ENCODE results near the gene ALK. TPM values are rescaled to one million over a fixed set of nuclear protein-coding genes. Genes with fewer than 3 reads are reported as not detected.
A peak's percentile ranks its signal among the peaks of the same experiment; 100 is the strongest.

Gene ALK
- polyA plus RNA-seq, 1 of the 3 experiments (the other 2 are of a cell fraction), result 0.30 TPM

DNA sequence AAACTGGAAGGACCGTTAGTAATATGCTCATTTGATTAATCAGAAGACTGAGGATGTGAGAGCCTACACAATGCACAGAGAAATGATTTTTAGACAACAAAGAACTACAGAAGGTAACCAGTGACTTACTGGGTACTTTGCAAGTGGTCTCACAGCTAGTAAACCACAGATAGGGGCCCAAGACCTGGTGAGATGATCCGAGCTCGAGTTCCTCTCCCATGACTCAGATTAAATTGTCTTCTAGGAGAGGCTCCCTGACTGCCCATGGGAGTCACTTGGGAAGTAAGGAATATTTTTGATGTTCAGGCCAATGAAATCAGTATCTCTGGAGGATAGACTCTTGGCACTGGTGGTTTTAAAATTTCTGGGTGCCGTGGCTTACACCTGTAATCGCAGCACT is 586.0 kb downstream of the ALK start:
- Histone ChIP-seq H3K79me2 (ENCODE audit: insufficient read depth) (no peaks in the 10 kb centered on the region), H3K4me3 (ENCODE audit: low read depth in 2 of 2, low read length in 1 of 2) (no peak overlapping the region), H3K27me3 (ENCODE audit: insufficient read depth) (no peaks in the 10 kb centered on the region; the same call in 1 of the 2 replicates), H3F3A (replicated peaks; ENCODE audit: insufficient read depth) (no peaks in the 10 kb centered on the region), H3K9me2 (no peaks in the 10 kb centered on the region), H2AFZ (ENCODE audit: low read depth) (no peak overlapping the region), H3K27ac (ENCODE audit: low read depth in 2 of 2, low read length in 1 of 2) (no peak overlapping the region; a peak in 1 of 4 replicates), H3K4me1 (ENCODE audit: control insufficient read depth in 1 of 2, insufficient read depth in 2 of 2, low read depth in 1 of 2, low read length in 1 of 2) (peaks cover 4 to 20% of the 10 kb centered on the region in 2 experiments; a peak in 3 of 4 replicates), H3K9ac (no peak overlapping the region), H3K36me3 (replicated peaks in 1 of 2; ENCODE audit: control insufficient read depth in 1 of 2, insufficient read depth in 2 of 2, low read length in 1 of 2) (no peaks in the 10 kb centered on the region), H3K4me2 (no peak overlapping the region), H3K9me3 (no peaks in the 10 kb centered on the region), H4K20me1 (ENCODE audit: insufficient read depth) (no peaks in the 10 kb centered on the region)
- CTCF ChIA-PET, result interaction anchor here (1.2 to 4.4 kb wide), 3 partner anchors 12 to 27 kb away, joined by 3 to 23 read pairs (median 4); no protein-coding TSS in a partner anchor
- WGBS (ENCODE audit: low lambda C conversion rate), result 63% methylated on average over 5 of the region's 5 CpGs
- DNase-seq, result no peak
- POLR2A ChIA-PET, result no interaction called here
- TF ChIP-seq POLR2AphosphoS5 (IDR thresholded peaks at IDR 0.05; ENCODE audit: low read depth, low read length) (no peak), RCOR1 (IDR thresholded peaks at IDR 0.05; ENCODE audit: low read length) (no peak), GATA2 (CRISPR knock-in tag; IDR thresholded peaks at IDR 0.05) (no peak), YY1 (IDR thresholded peaks at IDR 0.05; ENCODE audit: low read depth) (no peak), EZH2phosphoT487 (IDR thresholded peaks at IDR 0.05; ENCODE audit: borderline replicate concordance, low read depth) (no peak), MEF2A (IDR thresholded peaks at IDR 0.05; ENCODE audit: borderline replicate concordance, low read depth) (no peak), RAD21 (IDR thresholded peaks at IDR 0.05; ENCODE audit: low read length) (no peak), MXI1 (IDR thresholded peaks at IDR 0.05; ENCODE audit: low read depth, low read length) (no peak)
- TF ChIP-seq, protein P1, sequence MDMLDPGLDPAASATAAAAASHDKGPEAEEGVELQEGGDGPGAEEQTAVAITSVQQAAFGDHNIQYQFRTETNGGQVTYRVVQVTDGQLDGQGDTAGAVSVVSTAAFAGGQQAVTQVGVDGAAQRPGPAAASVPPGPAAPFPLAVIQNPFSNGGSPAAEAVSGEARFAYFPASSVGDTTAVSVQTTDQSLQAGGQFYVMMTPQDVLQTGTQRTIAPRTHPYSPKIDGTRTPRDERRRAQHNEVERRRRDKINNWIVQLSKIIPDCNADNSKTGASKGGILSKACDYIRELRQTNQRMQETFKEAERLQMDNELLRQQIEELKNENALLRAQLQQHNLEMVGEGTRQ (IDR thresholded peaks at IDR 0.05; ENCODE audit: borderline replicate concordance, low read depth, low read length), result no peak

DNA sequence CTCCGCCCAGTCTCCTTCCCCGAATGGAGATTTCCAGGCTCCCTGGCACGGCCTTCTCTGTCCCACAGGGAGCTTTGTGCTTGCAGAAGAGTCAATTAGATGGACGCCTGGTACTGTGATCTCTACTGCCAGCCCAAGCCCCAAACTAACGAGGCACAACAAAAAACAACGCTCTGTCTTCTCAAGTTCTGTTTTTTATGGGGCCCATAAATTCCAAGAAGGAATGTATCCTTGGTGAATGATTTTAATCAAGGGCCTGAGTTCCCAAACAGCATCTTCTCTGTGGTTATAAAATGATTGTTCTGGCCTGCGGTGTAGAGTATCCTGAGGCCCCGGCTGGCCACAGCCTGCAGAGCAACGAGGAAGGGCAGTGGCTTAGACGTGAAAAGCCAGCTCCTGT is 586.7 kb downstream of the ALK start:
- no peak overlapping the region for H2AFZ ChIP-seq (ENCODE audit: low read depth)
- H3K4me1 ChIP-seq (ENCODE audit: control insufficient read depth in 1 of 2, insufficient read depth in 2 of 2, low read depth in 1 of 2, low read length in 1 of 2), result peaks cover 4 to 26% of the 10 kb centered on the region in 2 experiments; a peak in 3 of 4 replicates
- POLR2A ChIA-PET, result no interaction called here
- H3K9me3 ChIP-seq, result no peaks in the 10 kb centered on the region
- H3K9ac ChIP-seq, result no peak overlapping the region
- DNase-seq, result no peak
- no peaks in the 10 kb centered on the region; the same call in 1 of the 2 replicates for H3K27me3 ChIP-seq (ENCODE audit: insufficient read depth)
- CTCF ChIA-PET, result interaction anchor here (1.2 to 4.4 kb wide), 3 partner anchors 11 to 26 kb away, joined by 3 to 23 read pairs (median 4); no protein-coding TSS in a partner anchor
- H3F3A ChIP-seq (replicated peaks; ENCODE audit: insufficient read depth), result no peaks in the 10 kb centered on the region
- no peaks in the 10 kb centered on the region for H3K79me2 ChIP-seq (ENCODE audit: insufficient read depth)
- TF ChIP-seq ELF1 (IDR thresholded peaks at IDR 0.05) (no peak), TCF12 (IDR thresholded peaks at IDR 0.05) (no peak), GABPA (IDR thresholded peaks at IDR 0.05; ENCODE audit: low read depth) (no peak), TEAD4 (IDR thresholded peaks at IDR 0.05; ENCODE audit: borderline replicate concordance, insufficient read depth) (no peak), RFX5 (IDR thresholded peaks at IDR 0.05; ENCODE audit: low read length) (no peak), SIN3A (IDR thresholded peaks at IDR 0.05; ENCODE audit: borderline replicate concordance, low read depth, low read length) (no peak), JUND (IDR thresholded peaks at IDR 0.05) (no peak), TAF1 (IDR thresholded peaks at IDR 0.05; ENCODE audit: borderline replicate concordance, low read depth, low read length) (no peak), RAD21 (IDR thresholded peaks at IDR 0.05; ENCODE audit: low read length) (no peak), FOXM1 (IDR thresholded peaks at IDR 0.05; ENCODE audit: low read depth) (no peak), RCOR1 (IDR thresholded peaks at IDR 0.05; ENCODE audit: low read length) (no peak), FOXJ3 (CRISPR knock-in tag; IDR thresholded peaks at IDR 0.05) (no peak), GATA2 (CRISPR knock-in tag; IDR thresholded peaks at IDR 0.05) (no peak), SMC3 (IDR thresholded peaks at IDR 0.05; ENCODE audit: low read depth, low read length) (no peak), NRF1 (IDR thresholded peaks at IDR 0.05; ENCODE audit: low read depth, low read length) (no peak)
- TF ChIP-seq, protein P2, sequence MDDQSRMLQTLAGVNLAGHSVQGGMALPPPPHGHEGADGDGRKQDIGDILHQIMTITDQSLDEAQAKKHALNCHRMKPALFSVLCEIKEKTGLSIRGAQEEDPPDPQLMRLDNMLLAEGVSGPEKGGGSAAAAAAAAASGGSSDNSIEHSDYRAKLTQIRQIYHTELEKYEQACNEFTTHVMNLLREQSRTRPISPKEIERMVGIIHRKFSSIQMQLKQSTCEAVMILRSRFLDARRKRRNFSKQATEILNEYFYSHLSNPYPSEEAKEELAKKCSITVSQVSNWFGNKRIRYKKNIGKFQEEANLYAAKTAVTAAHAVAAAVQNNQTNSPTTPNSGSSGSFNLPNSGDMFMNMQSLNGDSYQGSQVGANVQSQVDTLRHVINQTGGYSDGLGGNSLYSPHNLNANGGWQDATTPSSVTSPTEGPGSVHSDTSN (IDR thresholded peaks at IDR 0.05), result no peak
- TF ChIP-seq, protein P3, sequence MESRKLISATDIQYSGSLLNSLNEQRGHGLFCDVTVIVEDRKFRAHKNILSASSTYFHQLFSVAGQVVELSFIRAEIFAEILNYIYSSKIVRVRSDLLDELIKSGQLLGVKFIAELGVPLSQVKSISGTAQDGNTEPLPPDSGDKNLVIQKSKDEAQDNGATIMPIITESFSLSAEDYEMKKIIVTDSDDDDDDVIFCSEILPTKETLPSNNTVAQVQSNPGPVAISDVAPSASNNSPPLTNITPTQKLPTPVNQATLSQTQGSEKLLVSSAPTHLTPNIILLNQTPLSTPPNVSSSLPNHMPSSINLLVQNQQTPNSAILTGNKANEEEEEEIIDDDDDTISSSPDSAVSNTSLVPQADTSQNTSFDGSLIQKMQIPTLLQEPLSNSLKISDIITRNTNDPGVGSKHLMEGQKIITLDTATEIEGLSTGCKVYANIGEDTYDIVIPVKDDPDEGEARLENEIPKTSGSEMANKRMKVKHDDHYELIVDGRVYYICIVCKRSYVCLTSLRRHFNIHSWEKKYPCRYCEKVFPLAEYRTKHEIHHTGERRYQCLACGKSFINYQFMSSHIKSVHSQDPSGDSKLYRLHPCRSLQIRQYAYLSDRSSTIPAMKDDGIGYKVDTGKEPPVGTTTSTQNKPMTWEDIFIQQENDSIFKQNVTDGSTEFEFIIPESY (IDR thresholded peaks at IDR 0.05; ENCODE audit: borderline replicate concordance, low read depth), result no peak
- TF ChIP-seq, protein P4, sequence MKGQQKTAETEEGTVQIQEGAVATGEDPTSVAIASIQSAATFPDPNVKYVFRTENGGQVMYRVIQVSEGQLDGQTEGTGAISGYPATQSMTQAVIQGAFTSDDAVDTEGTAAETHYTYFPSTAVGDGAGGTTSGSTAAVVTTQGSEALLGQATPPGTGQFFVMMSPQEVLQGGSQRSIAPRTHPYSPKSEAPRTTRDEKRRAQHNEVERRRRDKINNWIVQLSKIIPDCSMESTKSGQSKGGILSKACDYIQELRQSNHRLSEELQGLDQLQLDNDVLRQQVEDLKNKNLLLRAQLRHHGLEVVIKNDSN (IDR thresholded peaks at IDR 0.05; ENCODE audit: borderline replicate concordance, low read depth), result no peak
- TF ChIP-seq, protein P5, sequence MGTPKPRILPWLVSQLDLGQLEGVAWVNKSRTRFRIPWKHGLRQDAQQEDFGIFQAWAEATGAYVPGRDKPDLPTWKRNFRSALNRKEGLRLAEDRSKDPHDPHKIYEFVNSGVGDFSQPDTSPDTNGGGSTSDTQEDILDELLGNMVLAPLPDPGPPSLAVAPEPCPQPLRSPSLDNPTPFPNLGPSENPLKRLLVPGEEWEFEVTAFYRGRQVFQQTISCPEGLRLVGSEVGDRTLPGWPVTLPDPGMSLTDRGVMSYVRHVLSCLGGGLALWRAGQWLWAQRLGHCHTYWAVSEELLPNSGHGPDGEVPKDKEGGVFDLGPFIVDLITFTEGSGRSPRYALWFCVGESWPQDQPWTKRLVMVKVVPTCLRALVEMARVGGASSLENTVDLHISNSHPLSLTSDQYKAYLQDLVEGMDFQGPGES (IDR thresholded peaks at IDR 0.05; ENCODE audit: low read depth, low read length), result no peak
- H3K9me2 ChIP-seq, result no peaks in the 10 kb centered on the region
- WGBS (ENCODE audit: low lambda C conversion rate), result 59% methylated on average over 10 of the region's 10 CpGs
- H3K4me3 ChIP-seq (ENCODE audit: low read depth in 2 of 2, low read length in 1 of 2), result no peak overlapping the region
- peak overlapping the region in 1 of 2 experiments; percentile 17; a peak in 1 of 4 replicates for H3K27ac ChIP-seq (ENCODE audit: low read depth in 2 of 2, low read length in 1 of 2)
- H3K36me3 ChIP-seq (replicated peaks in 1 of 2; ENCODE audit: control insufficient read depth in 1 of 2, insufficient read depth in 2 of 2, low read length in 1 of 2), result no peaks in the 10 kb centered on the region
- H4K20me1 ChIP-seq (ENCODE audit: insufficient read depth), result no peaks in the 10 kb centered on the region
- H3K4me2 ChIP-seq, result no peak overlapping the region
